PFSK-1 (cell line): ENCODE results near the gene SPNS2.

ENCODE experiments used
- FOXP2 ChIP-seq: optimal IDR thresholded peaks from 2 replicates; pipeline ENCODE3; 2011; ENCODE audit warnings: borderline replicate concordance, control low read depth, inconsistent platforms; ENCODE audit not compliant: insufficient read depth; ENCODE audit errors: extremely low read length, extremely low read depth
- POLR2AphosphoS5 ChIP-seq: IDR thresholded peaks from 2 replicates; pipeline ENCODE4 v1.6.1; 2012; ENCODE audit warnings: low read depth, mild to moderate bottlenecking, control low read depth, low read length, moderate library complexity
- REST ChIP-seq, 2 experiments: IDR thresholded peaks; 2 replicates each; pipeline versions ENCODE4 v1.6.1 to v1.8.0; 2011 to 2012; ENCODE audit warnings: low read depth in 2 of 2, low read length in 2 of 2, control low read depth in 1 of 2, inconsistent platforms in 1 of 2, mild to moderate bottlenecking in 1 of 2, moderate library complexity in 1 of 2; ENCODE audit not compliant: insufficient read depth in 1 of 2
- SIN3A ChIP-seq: IDR thresholded peaks from 2 replicates; pipeline ENCODE4 v1.6.1; 2012; ENCODE audit warnings: mild to moderate bottlenecking, low read length, moderate library complexity, borderline replicate concordance; ENCODE audit not compliant: insufficient read depth
- TAF1 ChIP-seq: IDR thresholded peaks from 2 replicates; pipeline ENCODE4 v1.6.1; 2012; ENCODE audit warnings: low read length, control low read depth, borderline replicate concordance; ENCODE audit not compliant: insufficient read depth

The SPNS2 gene

GRCh38 chr17:4574448-4575045, 75.9 kb downstream of the SPNS2 start:
- no peak for TF ChIP-seq FOXP2
- TF ChIP-seq SIN3A = no peak
- TF ChIP-seq POLR2AphosphoS5 = no peak
- TF ChIP-seq REST (IDR thresholded peaks at IDR 0.05; ENCODE audit: insufficient read depth in 1 of 2, low read depth in 2 of 2, low read length in 2 of 2) = no peak
- no peak for TF ChIP-seq TAF1

- TF ChIP-seq FOXP2 = no peak
- TF ChIP-seq TAF1 = no peak
- no peak for TF ChIP-seq POLR2AphosphoS5
- TF ChIP-seq SIN3A = no peak
- TF ChIP-seq REST (IDR thresholded peaks at IDR 0.05; ENCODE audit: insufficient read depth in 1 of 2, low read depth in 2 of 2, low read length in 2 of 2) = no peak
Observed at GRCh38 chr17:4576161-4576558, 77.5 kb downstream of the SPNS2 start.

- TF ChIP-seq SIN3A (no peak), POLR2AphosphoS5 (no peak), REST (IDR thresholded peaks at IDR 0.05; ENCODE audit: insufficient read depth in 1 of 2, low read depth in 2 of 2, low read length in 2 of 2) (no peak), FOXP2 (no peak), TAF1 (no peak)
Observed at GRCh38 chr17:4576729-4577322, 78.1 kb downstream of the SPNS2 start.

- TF ChIP-seq POLR2AphosphoS5 (no peak), REST (IDR thresholded peaks at IDR 0.05; ENCODE audit: insufficient read depth in 1 of 2, low read depth in 2 of 2, low read length in 2 of 2) (no peak), TAF1 (no peak), SIN3A (no peak), FOXP2 (no peak)
Observed at GRCh38 chr17:4577386-4577993, 78.8 kb downstream of the SPNS2 start.
